ENCODE data around the gene FAM50B. TPM values are rescaled to one million over a fixed set of nuclear protein-coding genes. Genes with fewer than 3 reads are reported as not detected.

Gene FAM50B
- total RNA-seq, 1 donor from 2014 or later, result 3.6 TPM

GRCh38 chr6:3819161-3820110 is 29.7 kb upstream of the FAM50B start:
- Mint-ChIP-seq H3K9me3 (ENCODE audit: unreplicated experiment) (no peaks in the 10 kb centered on the region), H3K27me3 (ENCODE audit: unreplicated experiment) (no peaks in the 10 kb centered on the region), H3K4me3 (ENCODE audit: unreplicated experiment) (no peak overlapping the region), H3K4me1 (ENCODE audit: low read depth, unreplicated experiment) (no peaks in the 10 kb centered on the region), H3K36me3 (ENCODE audit: unreplicated experiment) (no peaks in the 10 kb centered on the region), H3K27ac (ENCODE audit: unreplicated experiment) (no peak overlapping the region)
- TF ChIP-seq CTCF (IDR thresholded peaks at IDR 0.05; ENCODE audit: partially characterized antibody, unreplicated experiment), result no peak
- DNase-seq, result no peak

- H3K36me3 Mint-ChIP-seq (ENCODE audit: unreplicated experiment), result no peaks in the 10 kb centered on the region
- no peak for DNase-seq
- no peak overlapping the region for H3K27ac Mint-ChIP-seq (ENCODE audit: unreplicated experiment)
- no peaks in the 10 kb centered on the region for H3K27me3 Mint-ChIP-seq (ENCODE audit: unreplicated experiment)
- H3K4me3 Mint-ChIP-seq (ENCODE audit: unreplicated experiment), result no peak overlapping the region
- H3K9me3 Mint-ChIP-seq (ENCODE audit: unreplicated experiment), result no peaks in the 10 kb centered on the region
- no peak for TF ChIP-seq CTCF (IDR thresholded peaks at IDR 0.05; ENCODE audit: partially characterized antibody, unreplicated experiment)
- H3K4me1 Mint-ChIP-seq (ENCODE audit: low read depth, unreplicated experiment), result no peaks in the 10 kb centered on the region
Observed at GRCh38 chr6:3820563-3820962, 28.6 kb upstream of the FAM50B start.

- H3K36me3 Mint-ChIP-seq (ENCODE audit: unreplicated experiment), result no peaks in the 10 kb centered on the region
- H3K9me3 Mint-ChIP-seq (ENCODE audit: unreplicated experiment), result peaks cover 2% of the 10 kb centered on the region
- no peak for DNase-seq
- no peak for TF ChIP-seq CTCF (IDR thresholded peaks at IDR 0.05; ENCODE audit: partially characterized antibody, unreplicated experiment)
- no peak overlapping the region for H3K4me3 Mint-ChIP-seq (ENCODE audit: unreplicated experiment)
- no peak overlapping the region for H3K27ac Mint-ChIP-seq (ENCODE audit: unreplicated experiment)
- no peaks in the 10 kb centered on the region for H3K4me1 Mint-ChIP-seq (ENCODE audit: low read depth, unreplicated experiment)
- no peaks in the 10 kb centered on the region for H3K27me3 Mint-ChIP-seq (ENCODE audit: unreplicated experiment)
Observed at GRCh38 chr6:3822747-3823445, 26.3 kb upstream of the FAM50B start.

GRCh38 chr6:3823671-3824070 is 25.5 kb upstream of the FAM50B start:
- H3K4me1 Mint-ChIP-seq (ENCODE audit: low read depth, unreplicated experiment), result no peaks in the 10 kb centered on the region
- no peaks in the 10 kb centered on the region for H3K36me3 Mint-ChIP-seq (ENCODE audit: unreplicated experiment)
- H3K4me3 Mint-ChIP-seq (ENCODE audit: unreplicated experiment), result no peak overlapping the region
- TF ChIP-seq CTCF (IDR thresholded peaks at IDR 0.05; ENCODE audit: partially characterized antibody, unreplicated experiment), result no peak
- H3K27ac Mint-ChIP-seq (ENCODE audit: unreplicated experiment), result no peak overlapping the region
- no peak for DNase-seq
- H3K9me3 Mint-ChIP-seq (ENCODE audit: unreplicated experiment), result peaks cover 2% of the 10 kb centered on the region
- H3K27me3 Mint-ChIP-seq (ENCODE audit: unreplicated experiment), result peaks cover 2% of the 10 kb centered on the region

Data from glutamatergic neuron (in vitro differentiated cells).